ENCODE results near the gene UTP4.

DNA sequence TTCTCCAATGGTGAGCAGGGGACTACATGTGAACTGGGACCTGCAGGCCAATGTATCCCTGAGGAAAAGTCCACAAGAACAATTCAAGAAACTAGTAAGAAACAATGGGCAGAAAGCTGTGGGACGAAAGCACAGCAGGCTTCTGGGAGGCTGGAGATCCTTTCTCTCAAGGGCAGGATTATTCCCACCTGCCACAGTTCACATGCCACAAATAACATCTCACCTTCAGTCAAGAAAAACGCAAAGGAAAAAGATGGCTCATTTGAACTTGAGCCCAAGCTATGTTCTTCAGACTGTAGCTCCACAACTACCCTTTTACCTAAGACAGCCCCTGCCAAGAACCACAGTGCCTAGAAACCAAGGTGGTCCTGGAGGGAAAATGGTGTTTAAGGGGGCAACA lies 14.0 kb upstream of the UTP4 start:
- TF ChIP-seq POLR2A (IDR thresholded peaks at IDR 0.05) = no peak
- TF ChIP-seq, protein P1, sequence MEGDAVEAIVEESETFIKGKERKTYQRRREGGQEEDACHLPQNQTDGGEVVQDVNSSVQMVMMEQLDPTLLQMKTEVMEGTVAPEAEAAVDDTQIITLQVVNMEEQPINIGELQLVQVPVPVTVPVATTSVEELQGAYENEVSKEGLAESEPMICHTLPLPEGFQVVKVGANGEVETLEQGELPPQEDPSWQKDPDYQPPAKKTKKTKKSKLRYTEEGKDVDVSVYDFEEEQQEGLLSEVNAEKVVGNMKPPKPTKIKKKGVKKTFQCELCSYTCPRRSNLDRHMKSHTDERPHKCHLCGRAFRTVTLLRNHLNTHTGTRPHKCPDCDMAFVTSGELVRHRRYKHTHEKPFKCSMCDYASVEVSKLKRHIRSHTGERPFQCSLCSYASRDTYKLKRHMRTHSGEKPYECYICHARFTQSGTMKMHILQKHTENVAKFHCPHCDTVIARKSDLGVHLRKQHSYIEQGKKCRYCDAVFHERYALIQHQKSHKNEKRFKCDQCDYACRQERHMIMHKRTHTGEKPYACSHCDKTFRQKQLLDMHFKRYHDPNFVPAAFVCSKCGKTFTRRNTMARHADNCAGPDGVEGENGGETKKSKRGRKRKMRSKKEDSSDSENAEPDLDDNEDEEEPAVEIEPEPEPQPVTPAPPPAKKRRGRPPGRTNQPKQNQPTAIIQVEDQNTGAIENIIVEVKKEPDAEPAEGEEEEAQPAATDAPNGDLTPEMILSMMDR (IDR thresholded peaks at IDR 0.05 in 8 of 11, conservative IDR thresholded peaks at IDR 0.05 in 3 of 11) = no peak
